ENCODE measurements around the gene ZC3H6.

DNA sequence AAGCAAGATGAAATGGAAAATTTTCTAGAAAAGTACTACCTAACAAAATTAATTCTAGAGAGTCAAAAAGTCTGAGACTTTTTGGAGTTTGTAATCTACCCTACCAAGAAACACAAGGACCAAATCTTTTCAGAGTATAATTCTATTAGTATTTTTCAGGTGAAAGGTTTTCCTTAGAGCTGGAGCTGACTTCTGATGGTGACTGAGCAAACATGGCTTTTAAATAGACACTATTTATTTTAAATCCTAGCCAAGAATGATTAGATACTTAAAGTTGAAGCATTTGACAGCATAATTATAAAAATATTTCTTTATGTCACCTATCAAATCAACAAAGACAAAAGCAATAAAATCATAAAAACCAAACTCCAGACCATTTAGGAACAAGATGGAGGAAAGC lies 26.6 kb downstream of the ZC3H6 start:
- TF ChIP-seq, protein P1, sequence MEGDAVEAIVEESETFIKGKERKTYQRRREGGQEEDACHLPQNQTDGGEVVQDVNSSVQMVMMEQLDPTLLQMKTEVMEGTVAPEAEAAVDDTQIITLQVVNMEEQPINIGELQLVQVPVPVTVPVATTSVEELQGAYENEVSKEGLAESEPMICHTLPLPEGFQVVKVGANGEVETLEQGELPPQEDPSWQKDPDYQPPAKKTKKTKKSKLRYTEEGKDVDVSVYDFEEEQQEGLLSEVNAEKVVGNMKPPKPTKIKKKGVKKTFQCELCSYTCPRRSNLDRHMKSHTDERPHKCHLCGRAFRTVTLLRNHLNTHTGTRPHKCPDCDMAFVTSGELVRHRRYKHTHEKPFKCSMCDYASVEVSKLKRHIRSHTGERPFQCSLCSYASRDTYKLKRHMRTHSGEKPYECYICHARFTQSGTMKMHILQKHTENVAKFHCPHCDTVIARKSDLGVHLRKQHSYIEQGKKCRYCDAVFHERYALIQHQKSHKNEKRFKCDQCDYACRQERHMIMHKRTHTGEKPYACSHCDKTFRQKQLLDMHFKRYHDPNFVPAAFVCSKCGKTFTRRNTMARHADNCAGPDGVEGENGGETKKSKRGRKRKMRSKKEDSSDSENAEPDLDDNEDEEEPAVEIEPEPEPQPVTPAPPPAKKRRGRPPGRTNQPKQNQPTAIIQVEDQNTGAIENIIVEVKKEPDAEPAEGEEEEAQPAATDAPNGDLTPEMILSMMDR (IDR thresholded peaks at IDR 0.05; ENCODE audit: insufficient read depth, low read length, poor library complexity, severe bottlenecking), result no peak
- no peak for TF ChIP-seq EZH2phosphoT487 (conservative IDR thresholded peaks at IDR 0.05; ENCODE audit: low read length)
